ENCODE data around the gene CDC42BPG.

DNA sequence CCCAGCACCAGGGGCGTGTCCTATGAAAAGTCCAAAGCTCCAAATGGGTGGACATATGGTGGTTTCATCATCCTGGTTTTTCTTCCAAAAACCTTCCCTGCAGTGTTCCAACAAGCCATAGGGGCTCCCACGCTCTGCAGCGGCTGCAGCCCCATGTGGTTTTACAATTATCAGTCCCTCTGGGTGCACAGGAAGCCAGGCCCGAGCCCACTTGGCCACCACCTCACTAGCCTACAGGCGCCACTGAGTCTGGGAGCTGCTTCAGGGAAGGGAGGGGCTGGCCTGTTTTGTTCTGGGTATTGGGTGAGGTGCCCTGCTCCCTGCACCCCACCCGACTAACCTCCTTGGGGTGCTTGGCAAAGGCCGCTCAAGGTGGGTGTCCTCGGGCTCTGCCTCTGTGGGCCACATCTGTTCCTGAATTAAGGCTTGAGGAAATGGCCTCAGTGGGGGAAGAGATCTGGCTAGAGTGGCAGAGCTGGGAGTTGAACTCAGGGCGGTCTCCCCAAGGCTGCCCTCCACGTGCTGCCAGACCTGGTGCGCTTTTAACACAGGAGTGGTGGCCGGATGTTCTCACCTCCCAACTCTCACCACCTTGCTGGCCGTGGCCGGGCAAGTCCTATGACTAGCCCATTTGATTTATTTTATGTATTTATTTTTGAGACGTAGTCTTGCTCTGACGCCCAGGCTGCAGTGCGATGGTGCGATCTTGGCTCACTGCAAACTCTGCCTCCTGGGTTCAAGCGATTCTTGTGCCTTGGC, 5.3 kb upstream of the CDC42BPG start:
- TF ChIP-seq CTCF (IDR thresholded peaks at IDR 0.05; ENCODE audit: low read length) (no peak), EZH2 (IDR thresholded peaks at IDR 0.05; ENCODE audit: borderline replicate concordance, low read length) (no peak)
